GM12801 (cell line): Measurements from ENCODE around the gene EXOC6B.

ENCODE experiments used
- CTCF ChIP-seq: IDR thresholded peaks from one replicate; pipeline ENCODE4 v1.5.1; 2011; ENCODE audit warnings: control low read depth; ENCODE audit not compliant: insufficient read length; ENCODE audit errors: extremely low read depth

Gene EXOC6B

GRCh38 chr2:72716601-72717000, 109.2 kb downstream of the EXOC6B start:
- TF ChIP-seq CTCF, result no peak

- no peak for TF ChIP-seq CTCF
Observed at GRCh38 chr2:72713857-72714256, 112.0 kb downstream of the EXOC6B start.

- no peak for TF ChIP-seq CTCF
Observed at GRCh38 chr2:72712977-72713376, 112.9 kb downstream of the EXOC6B start.

GRCh38 chr2:72712304-72712703, 113.5 kb downstream of the EXOC6B start:
- no peak for TF ChIP-seq CTCF

- no peak for TF ChIP-seq CTCF
Observed at GRCh38 chr2:72710418-72711152, 115.2 kb downstream of the EXOC6B start.

- no peak for TF ChIP-seq CTCF
Observed at GRCh38 chr2:72708236-72708635, 117.6 kb downstream of the EXOC6B start.

GRCh38 chr2:72698300-72698699, 127.5 kb downstream of the EXOC6B start:
- TF ChIP-seq CTCF, result no peak
